ENCODE results near the gene SCNN1B. TPM values are rescaled to one million over a fixed set of nuclear protein-coding genes. Genes with fewer than 3 reads are reported as not detected.

SCNN1B gene
- total and polyA plus RNA-seq, 2 of the 13 experiments (the other 11 are each of a cell fraction or from before 2014, with no cell fraction given), result not detected

DNA sequence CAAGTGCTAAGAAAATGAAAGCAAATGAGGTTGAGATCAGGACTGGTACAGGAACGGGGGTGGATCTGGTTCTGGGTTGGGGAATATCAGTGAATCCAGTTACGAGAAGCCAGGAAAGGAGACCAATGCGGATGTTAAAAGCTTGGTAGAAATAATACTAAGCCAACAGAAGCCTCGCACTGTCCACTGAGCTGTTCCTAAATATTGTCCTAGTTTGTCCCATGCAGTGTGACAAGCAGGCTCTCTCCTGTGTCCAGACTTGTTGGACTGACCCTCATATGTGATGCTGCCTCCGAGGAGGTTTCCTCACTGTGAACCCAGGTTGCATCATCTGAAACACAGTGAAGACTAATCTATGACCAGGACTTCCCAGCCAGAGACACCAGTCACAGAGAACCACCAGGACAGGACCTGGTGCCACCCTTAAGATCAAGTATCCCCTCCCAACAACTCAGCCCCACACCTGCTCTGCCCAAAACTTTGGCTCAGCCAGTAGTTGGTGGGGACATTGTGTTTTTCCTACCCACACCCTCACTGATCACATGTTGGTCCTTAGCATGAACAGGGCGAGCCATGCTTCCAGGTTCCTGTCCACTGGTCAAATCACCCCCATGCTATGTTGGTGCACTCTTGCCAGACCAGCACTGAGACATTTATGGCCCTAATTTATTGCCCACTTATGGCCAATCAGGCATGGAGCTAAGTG lies 32.7 kb upstream of the SCNN1B start (continued):
- no peak for TF ChIP-seq NR3C1 (CRISPR knock-in tag; IDR thresholded peaks at IDR 0.05)
- TF ChIP-seq ZNF616 (CRISPR knock-in tag; IDR thresholded peaks at IDR 0.05; ENCODE audit: low read depth), result no peak
- TF ChIP-seq AKNA (CRISPR knock-in tag; IDR thresholded peaks at IDR 0.05; ENCODE audit: borderline replicate concordance), result no peak; the same call in 1 of the 2 replicates
- TF ChIP-seq SMARCE1 (IDR thresholded peaks at IDR 0.05; ENCODE audit: borderline replicate concordance), result no peak
- TF ChIP-seq TRIM22 (IDR thresholded peaks at IDR 0.05), result no peak
- no peak for TF ChIP-seq POLR2A (IDR thresholded peaks at IDR 0.05; ENCODE audit: insufficient read depth in 1 of 2, low read depth in 2 of 2, low read length in 2 of 2)
- no peak for TF ChIP-seq U2AF1 (optimal IDR thresholded peaks at IDR 0.05; ENCODE audit: low read depth, low read length)
- TF ChIP-seq, protein P1, sequence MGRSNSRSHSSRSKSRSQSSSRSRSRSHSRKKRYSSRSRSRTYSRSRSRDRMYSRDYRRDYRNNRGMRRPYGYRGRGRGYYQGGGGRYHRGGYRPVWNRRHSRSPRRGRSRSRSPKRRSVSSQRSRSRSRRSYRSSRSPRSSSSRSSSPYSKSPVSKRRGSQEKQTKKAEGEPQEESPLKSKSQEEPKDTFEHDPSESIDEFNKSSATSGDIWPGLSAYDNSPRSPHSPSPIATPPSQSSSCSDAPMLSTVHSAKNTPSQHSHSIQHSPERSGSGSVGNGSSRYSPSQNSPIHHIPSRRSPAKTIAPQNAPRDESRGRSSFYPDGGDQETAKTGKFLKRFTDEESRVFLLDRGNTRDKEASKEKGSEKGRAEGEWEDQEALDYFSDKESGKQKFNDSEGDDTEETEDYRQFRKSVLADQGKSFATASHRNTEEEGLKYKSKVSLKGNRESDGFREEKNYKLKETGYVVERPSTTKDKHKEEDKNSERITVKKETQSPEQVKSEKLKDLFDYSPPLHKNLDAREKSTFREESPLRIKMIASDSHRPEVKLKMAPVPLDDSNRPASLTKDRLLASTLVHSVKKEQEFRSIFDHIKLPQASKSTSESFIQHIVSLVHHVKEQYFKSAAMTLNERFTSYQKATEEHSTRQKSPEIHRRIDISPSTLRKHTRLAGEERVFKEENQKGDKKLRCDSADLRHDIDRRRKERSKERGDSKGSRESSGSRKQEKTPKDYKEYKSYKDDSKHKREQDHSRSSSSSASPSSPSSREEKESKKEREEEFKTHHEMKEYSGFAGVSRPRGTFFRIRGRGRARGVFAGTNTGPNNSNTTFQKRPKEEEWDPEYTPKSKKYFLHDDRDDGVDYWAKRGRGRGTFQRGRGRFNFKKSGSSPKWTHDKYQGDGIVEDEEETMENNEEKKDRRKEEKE (IDR thresholded peaks at IDR 0.05), result no peak
- no peak for TF ChIP-seq MLLT10 (CRISPR knock-in tag; IDR thresholded peaks at IDR 0.05)
- TF ChIP-seq, protein P2, sequence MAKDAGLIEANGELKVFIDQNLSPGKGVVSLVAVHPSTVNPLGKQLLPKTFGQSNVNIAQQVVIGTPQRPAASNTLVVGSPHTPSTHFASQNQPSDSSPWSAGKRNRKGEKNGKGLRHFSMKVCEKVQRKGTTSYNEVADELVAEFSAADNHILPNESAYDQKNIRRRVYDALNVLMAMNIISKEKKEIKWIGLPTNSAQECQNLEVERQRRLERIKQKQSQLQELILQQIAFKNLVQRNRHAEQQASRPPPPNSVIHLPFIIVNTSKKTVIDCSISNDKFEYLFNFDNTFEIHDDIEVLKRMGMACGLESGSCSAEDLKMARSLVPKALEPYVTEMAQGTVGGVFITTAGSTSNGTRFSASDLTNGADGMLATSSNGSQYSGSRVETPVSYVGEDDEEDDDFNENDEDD (CRISPR knock-in tag; IDR thresholded peaks at IDR 0.05; ENCODE audit: borderline replicate concordance), result no peak
- no peak for TF ChIP-seq ZFYVE20 (CRISPR knock-in tag; IDR thresholded peaks at IDR 0.05; ENCODE audit: borderline replicate concordance, low read depth)
- no peak for TF ChIP-seq RORA (CRISPR knock-in tag; IDR thresholded peaks at IDR 0.05)
- TF ChIP-seq FOXA3 (CRISPR knock-in tag; IDR thresholded peaks at IDR 0.05), result no peak
- no peak for TF ChIP-seq ZEB1 (IDR thresholded peaks at IDR 0.05; ENCODE audit: insufficient replicate concordance, low read depth)
- no peak for TF ChIP-seq TEAD2 (CRISPR knock-in tag; IDR thresholded peaks at IDR 0.05)
- TF ChIP-seq CEBPZ (IDR thresholded peaks at IDR 0.05; ENCODE audit: low read length), result no peak

All from HepG2 (cell line).